ENCODE measurements around the gene KIFC3.

GRCh38 chr16:57802341-57803133 is at the start of gene KIFC3:
- TF ChIP-seq CTCF (IDR thresholded peaks at IDR 0.05) (peak in 1 of 3 donors; percentile 48), POLR2A (IDR thresholded peaks at IDR 0.05) (no peak)
